A549 (cell line): ENCODE data around the gene SCYL3.

Experiments
- ESRRA ChIP-seq: fragments of 150-350 bp; IDR thresholded peaks from 2 replicates; pipeline ENCODE4 v1.6.1; 2014; ENCODE audit warnings: mild to moderate bottlenecking, low read length, borderline replicate concordance
- POLR2A ChIP-seq: IDR thresholded peaks from 2 replicates; pipeline ENCODE4 v1.6.1; 2012; ENCODE audit warnings: mild to moderate bottlenecking, low read length
- RAD21 ChIP-seq, 2 experiments: fragments of >200 bp in 1 of 2; sonication (Bioruptor Twin) in 1 of 2; formaldehyde crosslinking in 1 of 2; IDR thresholded peaks in 1 of 2; conservative IDR thresholded peaks in 1 of 2; 2 replicates in 1 of 2; 3 replicates in 1 of 2; pipeline ENCODE4 v1.6.1; 2012 to 2018; ENCODE audit warnings: inconsistent platforms in 1 of 2
- TF ChIP-seq, protein P1 (sequence below): fragments of >200 bp; sonication (Bioruptor Twin); formaldehyde crosslinking; IDR thresholded peaks from 3 replicates; pipeline ENCODE4 v1.5.1; 2016
- TF ChIP-seq, protein P2 (sequence below): fragments of 200-600 bp; sonication (generic); IDR thresholded peaks from 2 replicates; pipeline ENCODE4 v1.6.1; 2016; ENCODE audit warnings: antibody characterized with exemption, mild to moderate bottlenecking, moderate library complexity
- TF ChIP-seq, protein P3 (sequence below): fragments of 450-650 bp; IDR thresholded peaks from 2 replicates; pipeline ENCODE4 v1.6.1; 2014; ENCODE audit warnings: antibody characterized with exemption

DNA sequence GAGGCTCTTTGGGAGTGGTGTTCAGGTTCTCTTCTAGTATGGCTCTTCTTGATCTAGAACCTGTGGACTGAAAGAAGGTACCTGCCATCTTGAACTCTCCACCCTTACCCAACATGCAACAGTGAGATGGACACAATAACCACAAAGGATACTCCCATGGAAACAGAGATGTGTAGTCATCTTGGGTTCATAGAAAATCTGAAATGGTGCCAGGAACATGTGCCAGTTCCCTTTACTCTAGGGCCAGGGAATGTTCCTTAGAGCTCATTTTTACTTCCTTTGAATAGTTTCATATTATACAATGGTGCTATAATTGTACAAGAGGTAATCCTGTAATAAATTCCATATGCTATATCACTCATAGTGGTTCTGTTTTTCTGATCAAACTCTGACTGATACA lies 13.2 kb upstream of the SCYL3 start:
- TF ChIP-seq ESRRA (no peak), POLR2A (no peak), RAD21 (conservative IDR thresholded peaks at IDR 0.05 in 1 of 2, IDR thresholded peaks at IDR 0.05 in 1 of 2) (no peak)
- TF ChIP-seq, protein P1, sequence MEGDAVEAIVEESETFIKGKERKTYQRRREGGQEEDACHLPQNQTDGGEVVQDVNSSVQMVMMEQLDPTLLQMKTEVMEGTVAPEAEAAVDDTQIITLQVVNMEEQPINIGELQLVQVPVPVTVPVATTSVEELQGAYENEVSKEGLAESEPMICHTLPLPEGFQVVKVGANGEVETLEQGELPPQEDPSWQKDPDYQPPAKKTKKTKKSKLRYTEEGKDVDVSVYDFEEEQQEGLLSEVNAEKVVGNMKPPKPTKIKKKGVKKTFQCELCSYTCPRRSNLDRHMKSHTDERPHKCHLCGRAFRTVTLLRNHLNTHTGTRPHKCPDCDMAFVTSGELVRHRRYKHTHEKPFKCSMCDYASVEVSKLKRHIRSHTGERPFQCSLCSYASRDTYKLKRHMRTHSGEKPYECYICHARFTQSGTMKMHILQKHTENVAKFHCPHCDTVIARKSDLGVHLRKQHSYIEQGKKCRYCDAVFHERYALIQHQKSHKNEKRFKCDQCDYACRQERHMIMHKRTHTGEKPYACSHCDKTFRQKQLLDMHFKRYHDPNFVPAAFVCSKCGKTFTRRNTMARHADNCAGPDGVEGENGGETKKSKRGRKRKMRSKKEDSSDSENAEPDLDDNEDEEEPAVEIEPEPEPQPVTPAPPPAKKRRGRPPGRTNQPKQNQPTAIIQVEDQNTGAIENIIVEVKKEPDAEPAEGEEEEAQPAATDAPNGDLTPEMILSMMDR, result no peak
- TF ChIP-seq, protein P2, sequence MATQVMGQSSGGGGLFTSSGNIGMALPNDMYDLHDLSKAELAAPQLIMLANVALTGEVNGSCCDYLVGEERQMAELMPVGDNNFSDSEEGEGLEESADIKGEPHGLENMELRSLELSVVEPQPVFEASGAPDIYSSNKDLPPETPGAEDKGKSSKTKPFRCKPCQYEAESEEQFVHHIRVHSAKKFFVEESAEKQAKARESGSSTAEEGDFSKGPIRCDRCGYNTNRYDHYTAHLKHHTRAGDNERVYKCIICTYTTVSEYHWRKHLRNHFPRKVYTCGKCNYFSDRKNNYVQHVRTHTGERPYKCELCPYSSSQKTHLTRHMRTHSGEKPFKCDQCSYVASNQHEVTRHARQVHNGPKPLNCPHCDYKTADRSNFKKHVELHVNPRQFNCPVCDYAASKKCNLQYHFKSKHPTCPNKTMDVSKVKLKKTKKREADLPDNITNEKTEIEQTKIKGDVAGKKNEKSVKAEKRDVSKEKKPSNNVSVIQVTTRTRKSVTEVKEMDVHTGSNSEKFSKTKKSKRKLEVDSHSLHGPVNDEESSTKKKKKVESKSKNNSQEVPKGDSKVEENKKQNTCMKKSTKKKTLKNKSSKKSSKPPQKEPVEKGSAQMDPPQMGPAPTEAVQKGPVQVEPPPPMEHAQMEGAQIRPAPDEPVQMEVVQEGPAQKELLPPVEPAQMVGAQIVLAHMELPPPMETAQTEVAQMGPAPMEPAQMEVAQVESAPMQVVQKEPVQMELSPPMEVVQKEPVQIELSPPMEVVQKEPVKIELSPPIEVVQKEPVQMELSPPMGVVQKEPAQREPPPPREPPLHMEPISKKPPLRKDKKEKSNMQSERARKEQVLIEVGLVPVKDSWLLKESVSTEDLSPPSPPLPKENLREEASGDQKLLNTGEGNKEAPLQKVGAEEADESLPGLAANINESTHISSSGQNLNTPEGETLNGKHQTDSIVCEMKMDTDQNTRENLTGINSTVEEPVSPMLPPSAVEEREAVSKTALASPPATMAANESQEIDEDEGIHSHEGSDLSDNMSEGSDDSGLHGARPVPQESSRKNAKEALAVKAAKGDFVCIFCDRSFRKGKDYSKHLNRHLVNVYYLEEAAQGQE, result no peak
- TF ChIP-seq, protein P3, sequence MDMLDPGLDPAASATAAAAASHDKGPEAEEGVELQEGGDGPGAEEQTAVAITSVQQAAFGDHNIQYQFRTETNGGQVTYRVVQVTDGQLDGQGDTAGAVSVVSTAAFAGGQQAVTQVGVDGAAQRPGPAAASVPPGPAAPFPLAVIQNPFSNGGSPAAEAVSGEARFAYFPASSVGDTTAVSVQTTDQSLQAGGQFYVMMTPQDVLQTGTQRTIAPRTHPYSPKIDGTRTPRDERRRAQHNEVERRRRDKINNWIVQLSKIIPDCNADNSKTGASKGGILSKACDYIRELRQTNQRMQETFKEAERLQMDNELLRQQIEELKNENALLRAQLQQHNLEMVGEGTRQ, result no peak
